Islet of Langerhans (tissue), 1 donor: ENCODE results near the gene CYFIP1.

Source experiments
- FAIRE-seq: peaks from one replicate; lab custom pipeline; 2011; peaks lifted over from hg19 to GRCh38; lab: Jason Lieb, UNC

The CYFIP1 gene

DNA sequence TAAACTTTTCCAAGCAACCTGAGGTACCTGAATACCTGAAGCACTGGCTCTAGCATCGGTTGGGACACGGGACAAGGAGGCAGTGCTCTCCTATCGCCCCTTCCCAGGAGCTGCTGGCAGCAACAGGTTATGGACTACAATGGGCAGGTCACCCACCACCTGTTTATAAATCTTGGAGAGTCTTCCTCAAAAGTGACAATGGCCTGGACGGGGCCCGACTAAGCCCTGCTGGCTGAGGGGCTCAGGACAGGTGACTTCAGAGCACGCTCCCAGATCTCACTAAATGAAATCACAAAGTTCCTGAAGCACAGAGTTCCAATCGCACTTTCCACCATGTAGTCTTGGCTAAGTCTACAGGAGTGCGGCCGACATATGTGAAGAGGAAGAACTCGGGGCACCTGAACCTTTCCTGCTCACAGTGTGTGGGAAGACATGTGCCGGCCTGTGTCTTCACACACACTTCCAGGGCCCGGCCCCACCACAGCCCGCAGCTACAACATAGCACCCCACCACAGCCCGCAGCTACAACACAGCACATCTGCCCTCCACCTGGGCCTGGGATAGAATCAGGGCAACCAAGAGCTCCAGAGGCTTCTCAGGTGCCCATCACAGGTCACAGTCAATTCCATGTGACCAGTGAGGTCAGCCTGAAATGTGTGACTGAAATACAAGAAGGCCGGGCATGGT lies 12.9 kb downstream of the CYFIP1 start:
- no peak for FAIRE-seq

DNA sequence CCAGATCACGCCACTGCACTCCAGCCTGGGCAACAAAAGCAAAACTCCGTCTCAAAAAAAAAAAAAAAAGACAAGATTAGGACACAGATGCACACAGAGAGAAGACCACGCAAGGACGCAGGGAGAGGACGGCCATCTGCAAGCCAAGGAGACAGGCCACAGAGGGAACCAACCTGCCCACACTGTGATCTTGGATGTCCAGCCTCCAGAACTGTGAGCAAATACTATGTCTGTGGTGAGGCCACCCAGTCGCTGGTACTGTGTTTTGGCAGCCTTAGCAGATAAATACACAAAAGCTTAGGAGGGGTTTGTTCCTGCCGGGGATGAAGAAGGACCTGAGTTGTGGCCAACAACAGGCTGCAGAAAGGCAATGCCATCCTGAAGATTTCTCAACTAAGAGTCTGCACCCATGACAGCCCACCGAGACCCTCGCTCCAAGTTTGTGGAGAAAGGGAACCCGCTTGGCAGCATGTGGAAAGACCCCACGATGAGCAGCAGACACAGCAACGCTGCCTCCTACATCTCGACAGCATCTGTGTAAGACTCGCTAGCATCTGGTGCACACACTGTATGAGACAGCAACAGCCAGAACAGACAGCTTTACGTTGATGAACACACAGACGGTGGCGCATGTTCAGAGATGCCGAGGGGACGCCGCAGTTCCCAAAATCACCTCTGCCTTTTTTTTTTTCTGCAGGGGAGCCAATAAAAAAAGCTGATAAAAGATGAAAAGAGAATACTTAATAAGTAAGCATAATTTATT lies 13.7 kb downstream of the CYFIP1 start:
- no peak for FAIRE-seq

DNA sequence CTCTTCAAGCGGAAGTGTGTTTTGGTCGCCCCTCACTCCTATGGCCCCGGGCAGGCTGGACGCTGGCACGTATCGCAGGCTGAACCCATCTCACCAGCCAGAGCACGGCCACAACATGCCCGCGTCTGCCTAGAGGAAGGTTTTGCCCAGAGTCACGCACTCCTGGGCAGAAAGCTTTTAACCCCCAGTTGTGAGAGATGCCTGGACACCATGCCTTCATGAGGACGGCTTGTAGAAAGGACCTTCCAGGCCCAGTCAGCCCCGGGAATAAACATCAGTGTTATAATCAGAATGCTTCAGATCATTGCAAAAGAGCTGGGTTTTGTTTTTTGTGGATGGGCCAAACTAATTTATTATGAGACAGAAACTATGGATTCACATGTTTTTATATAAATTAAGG lies 16.5 kb downstream of the CYFIP1 start:
- no peak for FAIRE-seq

DNA sequence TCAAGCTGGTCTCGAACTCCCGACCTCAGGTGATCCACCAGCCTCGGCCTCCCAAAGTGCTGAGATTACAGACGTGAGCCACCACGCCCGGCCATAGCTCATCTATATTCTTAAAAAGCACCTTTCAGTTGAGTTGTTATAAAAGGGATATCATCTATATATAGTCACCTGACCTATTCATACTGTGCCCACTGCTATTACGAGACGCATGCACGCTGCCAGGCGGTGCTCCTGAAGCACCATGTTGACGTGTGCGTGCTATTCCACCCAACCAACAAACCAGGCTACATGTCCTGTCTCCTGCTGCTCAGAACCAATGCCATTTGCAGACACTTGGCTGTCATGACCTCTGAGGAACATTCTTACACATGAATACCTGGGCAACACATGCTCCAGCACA lies 17.6 kb downstream of the CYFIP1 start:
- FAIRE-seq = no peak

DNA sequence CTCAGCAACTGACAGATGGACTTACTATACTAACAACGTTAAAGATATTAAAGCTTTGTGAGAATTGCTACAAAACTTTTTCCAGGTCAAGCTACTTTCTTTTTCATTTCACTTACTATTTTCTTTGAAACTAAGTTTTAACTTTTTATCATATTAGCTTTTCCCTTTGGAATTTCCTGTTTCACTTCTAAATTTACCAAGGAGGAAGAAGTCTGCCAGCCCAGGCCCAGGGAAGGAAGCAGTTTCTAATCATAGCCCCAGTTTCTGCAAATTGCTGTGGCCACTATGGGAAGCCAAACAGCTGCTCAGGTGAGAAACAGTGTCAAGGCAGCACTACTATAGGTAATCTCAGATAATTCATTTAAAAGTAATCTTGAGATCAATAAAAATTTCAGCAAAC lies 18.4 kb downstream of the CYFIP1 start:
- no peak for FAIRE-seq

DNA sequence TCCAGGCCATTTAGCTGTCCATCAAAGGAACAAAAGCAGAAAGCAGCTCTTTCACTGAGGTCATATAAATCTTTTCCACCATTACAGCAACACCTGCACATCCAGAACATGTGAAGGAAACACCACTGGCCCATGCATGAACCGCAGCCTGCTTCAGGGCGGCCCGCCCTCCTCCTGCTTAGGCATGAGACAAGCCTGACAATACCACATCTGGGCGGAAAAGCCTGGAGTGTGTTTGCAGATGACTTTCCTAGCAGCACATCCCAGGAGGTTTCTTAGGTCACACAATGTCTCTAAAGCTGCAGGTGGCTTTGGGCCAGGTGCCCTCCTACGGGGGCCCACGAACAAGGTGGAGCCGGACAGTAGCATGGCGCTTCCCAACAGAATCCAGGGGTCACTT lies 19.6 kb downstream of the CYFIP1 start:
- FAIRE-seq = no peak

DNA sequence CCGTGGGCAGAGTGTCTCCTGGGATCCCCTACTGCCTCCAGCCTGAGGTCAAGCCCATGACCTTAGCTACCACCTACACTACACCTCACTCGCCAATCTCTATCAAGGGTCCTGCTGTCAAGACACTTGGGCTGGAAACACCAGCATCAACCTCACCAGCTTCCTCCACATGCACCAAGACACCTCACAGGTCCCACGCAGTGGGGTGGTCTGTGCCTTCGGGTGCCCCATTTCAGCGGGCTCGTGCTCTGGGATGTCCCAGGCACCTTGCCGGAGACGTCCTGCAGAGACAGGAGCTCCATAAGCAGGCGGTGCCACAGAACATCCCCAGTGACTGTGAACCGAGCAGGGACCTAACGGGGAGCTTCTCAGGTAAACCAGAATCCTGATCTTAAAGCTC lies 20.0 kb downstream of the CYFIP1 start:
- no peak for FAIRE-seq

DNA sequence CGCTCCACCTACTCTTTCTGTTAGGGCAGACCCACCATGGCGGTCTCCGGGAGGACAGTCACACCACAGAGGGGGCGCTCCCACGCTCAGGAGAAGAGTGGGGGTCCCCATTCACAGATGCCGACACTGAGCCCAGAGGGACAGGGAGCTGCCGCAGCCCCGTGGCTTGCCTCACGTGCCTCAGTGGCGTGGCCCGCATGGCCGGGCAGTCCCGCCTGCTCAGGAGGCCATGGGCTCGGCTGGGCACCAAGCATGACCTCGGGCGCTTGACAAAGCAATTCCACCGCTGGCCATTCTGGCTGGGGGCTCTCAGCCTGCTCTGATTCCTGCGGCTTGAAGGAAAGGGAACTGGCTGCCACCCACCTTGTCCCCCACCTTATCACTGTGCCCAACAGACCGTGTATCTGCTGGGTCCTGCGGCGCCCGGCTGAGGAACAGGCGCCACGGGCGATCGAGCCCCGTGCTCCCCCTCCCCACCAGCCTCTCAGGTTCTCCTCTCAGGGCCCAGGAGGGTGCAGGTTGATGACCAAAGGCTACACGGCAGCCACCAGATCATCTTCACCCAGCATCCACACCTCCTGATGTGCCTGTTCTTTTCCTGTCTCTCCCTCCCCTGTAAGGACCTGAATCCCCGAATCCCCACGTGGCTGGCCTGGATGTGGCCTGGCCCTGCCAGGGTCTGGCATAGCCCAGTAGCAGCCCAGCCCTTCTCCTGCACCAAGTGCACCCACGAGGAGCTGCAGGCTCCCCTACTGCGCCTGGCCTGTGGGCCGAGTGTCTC lies 20.7 kb downstream of the CYFIP1 start:
- no peak for FAIRE-seq

DNA sequence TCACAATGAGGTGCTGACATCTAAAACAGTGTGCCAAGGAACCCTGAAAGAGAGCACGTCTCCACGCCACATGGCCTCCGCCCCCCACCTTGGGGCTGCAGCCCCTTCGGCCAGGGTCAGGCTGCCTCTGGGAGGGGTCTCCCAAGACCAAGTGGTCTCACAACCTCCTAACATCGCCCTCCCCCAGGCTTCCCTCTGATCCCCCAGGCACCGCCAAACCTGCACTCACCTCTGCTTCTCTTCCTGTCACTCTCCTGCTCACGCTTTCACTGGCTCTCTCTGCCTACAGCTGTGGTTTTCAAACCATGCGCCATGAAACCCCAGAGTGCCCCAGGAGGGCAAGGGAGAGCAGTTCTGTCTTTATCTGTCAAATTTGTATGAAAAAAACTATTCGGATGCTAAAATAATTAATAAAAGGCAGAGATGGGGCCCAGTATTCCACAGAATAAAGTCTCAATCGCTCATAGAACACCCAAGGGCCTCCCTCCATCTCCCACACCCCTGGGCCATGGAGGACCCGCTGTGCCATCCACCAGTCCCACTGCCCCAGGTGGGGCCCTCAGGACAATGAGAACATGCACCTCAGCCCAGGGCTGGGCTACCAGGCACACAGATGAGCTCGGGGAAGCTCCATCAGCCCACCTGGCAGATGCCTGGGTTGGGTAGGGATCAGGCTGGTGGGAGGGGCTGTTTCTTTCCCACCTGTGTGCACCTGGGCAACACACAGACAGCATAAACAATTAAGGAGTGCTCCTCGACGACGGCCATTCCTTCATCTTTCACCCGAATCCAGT lies 21.5 kb downstream of the CYFIP1 start:
- FAIRE-seq = no peak

DNA sequence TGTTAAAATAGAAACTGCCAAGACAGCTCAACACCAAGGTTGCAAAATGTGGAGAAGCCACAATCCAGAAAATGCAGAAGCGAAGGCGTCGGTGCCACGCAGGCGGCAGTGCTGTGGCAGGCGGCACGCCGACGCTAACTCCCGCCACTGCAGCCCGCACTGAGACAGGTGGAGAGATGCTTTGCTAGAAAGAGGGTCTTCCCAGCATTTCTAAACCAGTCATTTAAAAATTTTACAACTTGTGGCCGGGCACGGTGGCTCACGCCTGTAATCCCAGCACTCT lies 23.2 kb downstream of the CYFIP1 start:
- FAIRE-seq = no peak

DNA sequence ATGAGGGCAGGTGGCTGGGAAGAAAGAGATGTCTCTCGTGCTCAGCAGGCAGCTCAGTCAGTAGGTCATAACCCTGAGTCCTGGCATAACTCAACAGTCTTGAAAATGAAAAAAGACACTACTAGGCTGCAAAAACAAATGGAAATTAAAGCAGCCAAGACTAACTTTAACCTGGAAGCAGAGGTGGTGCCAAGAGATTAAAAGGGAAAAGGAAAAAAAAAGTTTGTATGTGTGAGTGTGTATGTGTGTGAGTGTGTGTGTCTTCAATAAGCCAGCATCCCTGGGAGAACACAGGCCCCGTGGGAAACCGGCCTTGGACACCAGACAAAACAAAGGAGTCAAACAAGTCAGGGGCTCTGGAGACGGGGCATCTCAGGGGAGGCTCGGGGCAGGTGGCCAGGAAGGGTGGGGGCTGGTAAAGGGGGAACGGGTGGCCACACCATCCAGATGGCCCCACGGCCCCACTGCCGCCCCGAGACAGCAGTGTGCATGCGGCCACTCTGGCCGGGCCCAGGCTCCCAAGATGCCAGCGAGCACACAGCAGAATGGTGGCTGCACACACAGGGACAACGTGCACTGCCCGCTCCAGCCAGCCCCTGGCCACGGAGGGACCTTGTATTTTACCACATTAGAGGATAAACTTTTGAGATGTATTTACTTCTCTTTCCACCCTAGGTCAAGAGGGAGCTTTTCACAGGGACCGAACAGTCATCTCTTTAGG lies 23.8 kb downstream of the CYFIP1 start:
- FAIRE-seq = no peak

DNA sequence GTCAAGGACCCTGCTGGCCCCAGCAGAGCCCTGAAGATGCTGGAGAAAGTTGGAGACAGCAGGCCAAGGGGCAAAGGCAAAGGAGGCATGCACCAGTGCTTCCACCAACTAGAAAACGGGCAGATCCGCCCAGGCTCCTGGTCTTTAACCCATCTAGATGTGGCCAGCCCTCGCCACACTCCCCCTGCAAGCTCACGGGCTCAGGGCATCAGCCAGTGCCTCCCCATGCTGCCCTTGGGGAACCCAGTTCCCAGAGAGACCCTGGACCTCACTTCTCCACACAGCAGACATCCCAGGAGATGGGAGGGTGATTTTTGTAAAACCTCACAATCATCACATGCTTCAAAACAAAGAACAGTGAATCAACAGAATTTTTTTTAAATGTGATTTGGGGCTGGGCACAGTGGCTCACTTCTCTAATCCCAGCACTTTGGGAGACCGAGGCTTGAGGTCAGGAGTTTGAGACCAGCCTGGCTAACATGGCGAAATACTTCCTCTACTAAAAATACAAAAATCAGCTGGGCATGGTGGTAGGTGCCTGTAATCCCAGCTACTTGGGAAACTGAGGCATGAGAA lies 24.5 kb downstream of the CYFIP1 start:
- no peak for FAIRE-seq

DNA sequence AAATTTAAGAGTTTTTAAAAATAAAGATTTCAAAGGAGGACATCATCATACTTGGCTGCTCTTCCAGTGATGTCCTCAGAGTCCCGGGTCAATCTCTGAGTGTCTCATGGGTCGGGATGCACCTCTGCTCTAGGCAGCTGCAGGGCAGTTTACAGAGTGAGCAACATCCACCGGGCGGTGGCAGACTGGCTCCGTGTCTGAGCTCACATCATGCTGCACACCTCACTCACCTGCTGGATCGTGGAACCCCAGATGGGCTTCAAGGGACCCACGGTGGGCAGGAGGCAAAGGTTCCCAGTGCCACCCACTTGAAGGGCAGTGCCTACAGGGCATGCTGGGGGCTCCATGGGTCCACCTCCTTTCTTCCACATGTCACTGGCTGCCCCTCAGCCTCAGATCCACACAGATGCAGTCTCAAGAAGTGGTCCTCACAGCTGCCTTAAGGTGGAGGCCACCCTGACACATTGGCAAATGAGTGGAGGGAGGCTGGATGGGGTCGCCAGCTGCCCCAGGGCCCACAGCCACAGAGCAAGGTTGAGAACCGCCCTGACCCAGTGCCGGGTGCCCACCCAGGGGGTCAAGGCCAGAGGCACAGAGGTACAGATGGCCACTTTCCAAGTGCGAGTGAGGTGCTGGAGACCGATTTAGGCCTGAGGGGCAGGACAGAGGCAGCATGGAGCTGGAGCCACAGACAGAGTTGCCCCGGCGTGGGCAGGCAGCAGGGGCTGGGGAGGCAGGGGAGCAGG lies 25.2 kb downstream of the CYFIP1 start:
- no peak for FAIRE-seq

DNA sequence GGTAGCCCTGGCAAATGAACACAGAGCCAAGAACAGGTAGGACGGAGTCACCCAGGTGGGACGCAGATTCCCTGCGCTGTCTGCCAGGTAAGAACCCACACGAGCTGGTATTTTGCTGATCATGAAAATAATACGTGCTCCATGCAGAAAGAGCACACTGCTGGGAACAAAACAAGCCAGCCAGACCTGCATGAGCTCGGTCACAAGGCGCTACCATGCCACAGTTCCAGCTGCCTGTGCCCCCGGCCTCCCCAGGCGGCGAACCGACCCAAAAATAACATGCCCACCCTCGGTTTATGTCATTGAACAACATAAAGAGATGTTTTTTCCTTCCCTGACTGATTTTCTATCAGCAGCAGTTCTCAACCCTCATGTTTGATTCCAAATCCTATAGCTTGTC lies 25.8 kb downstream of the CYFIP1 start:
- FAIRE-seq = no peak

DNA sequence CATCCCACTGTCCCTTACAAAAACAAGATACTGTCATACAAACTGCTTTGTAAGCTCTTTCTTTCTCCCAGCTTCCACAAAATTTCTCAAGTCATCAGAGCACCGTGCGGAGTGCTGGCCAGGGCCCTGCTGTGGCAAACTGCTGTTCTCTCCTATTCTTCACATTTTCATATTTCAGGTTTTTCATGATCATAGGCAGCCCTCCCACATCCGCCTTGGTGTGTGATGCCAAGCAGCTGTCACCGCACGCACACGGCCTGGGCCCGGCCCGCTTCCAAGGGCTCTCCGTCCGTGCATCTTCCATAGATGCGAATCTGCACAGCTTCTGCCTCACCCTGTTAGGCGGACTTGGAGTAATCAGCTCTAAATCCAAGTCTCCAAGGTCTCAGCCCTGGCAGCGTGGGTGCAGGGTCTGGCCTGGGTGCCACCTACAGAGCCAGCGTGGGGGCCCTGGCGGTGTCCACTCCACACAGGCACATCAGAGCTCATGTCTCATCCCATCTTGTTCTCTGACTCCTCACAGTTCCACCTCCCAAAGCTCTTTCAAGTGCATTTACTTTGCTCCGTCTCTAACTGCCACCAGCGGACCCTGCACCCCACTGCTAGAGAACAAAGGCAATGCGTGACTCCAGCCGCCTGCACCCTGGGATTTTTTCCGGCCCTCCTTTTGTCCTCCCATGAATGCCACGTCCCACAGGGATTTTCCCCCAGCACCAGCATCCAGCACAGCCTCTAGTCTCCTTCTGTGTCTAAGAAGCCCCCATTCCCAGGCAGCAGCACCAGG lies 27.2 kb downstream of the CYFIP1 start:
- no peak for FAIRE-seq

DNA sequence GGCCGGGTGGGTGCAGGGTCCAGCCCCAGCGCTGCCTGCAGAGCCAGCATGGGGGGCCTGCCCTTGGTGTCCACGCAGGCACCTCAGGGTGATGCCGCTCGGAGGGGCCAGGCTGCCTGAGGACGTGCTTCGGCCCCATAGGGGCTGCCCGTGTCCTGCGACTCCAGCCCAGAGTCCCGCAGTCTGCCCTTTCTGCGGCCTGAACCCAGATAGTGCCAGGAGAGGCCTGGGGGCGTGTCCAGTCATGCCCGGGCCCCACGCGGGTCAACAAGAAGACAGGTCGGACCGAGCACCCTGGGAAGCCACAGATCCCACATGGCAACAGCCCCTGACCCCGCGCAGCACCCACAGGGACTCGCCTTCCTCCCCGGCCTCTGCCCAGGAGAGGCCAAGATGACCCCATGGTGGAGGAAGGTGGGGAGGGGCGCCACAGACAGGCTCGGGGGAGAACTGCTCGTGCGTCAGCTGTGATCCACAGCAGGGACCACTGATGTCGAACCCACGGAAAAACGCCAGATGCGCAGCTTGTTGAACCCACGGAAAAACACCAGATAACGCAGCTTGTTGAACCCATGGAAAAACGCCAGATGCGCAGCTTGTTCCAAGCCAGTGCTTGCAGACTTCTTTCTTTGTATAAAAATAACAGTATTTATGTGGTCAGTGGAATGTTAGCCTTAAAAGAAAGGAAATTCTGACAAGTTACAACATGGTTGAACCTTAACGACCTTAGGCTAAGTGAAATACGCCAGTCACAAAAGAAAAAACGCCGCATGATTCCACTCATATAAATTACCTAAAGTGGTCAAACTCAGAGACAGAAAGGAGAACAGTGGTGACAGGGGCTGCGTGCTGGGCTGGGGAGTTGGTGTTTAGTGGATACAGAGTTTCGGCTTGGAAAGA lies 28.5 kb downstream of the CYFIP1 start:
- FAIRE-seq = no peak

DNA sequence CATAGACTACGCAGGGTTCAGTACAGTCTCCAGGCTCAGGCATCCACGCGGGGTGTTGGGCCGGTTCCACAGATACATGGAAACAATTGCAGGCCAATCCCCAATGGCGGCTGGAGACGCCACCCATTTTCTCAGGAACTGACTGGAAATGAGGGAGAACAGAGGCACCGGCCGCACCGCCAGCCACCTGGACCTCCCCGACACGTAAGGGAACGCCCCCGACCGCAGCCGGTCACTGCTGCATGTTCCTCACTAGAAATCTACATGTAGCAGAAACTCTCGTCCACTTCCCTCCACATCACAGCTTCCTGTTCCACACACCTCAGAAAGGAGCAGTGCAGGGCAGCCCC lies 29.2 kb downstream of the CYFIP1 start:
- no peak for FAIRE-seq

DNA sequence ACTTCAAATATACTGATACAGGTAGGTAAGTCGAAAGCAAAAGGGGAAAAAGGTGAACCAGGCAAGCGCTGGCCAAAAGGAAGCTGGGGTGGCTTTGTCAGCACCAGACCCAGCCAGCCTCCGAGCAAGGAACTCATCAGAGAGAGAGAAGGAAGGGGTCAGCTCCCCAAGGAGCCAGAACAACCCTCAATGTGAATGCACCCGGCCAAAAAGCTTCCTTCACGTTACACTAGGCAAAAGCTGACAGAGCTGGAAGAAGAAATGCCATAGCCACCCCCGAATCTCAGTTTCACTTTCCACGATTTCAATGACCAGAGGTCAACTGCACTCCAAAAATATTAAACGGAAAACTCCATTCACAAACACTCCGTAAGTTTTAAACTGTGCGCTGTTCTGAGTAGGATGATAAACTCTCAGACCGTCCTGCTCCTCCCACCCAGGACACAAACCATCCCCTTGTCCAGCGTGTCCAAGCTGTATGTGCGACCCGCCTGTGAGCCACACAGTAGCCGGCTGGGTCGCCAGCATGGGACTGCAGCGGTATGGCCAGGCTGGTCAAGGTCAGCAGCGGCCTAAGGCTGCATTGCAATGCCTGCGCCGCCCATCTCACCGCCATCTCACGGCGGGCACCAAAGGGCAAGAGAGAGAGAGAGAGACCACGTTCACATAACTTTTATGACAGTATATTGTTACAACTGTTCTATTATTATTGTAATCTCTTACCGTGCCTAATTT lies 29.7 kb downstream of the CYFIP1 start:
- no peak for FAIRE-seq
